SU-DHL-6 (cell line): ENCODE data around the gene BTG1.

ENCODE experiments used
- H2AFZ ChIP-seq: fragments of 200-600 bp; sonication (generic); 2 replicates; pipeline ENCODE4 v1.6.1; 2014; ENCODE audit warnings: low read depth, mild to moderate bottlenecking, moderate library complexity, mixed read lengths, antibody characterized with exemption, low read length; ENCODE audit not compliant: severe bottlenecking
- H3F3A ChIP-seq: fragments of 200-600 bp; shearing (Covaris generic); 2 replicates; pipeline ENCODE4 v1.6.0; 2016; ENCODE audit warnings: antibody characterized with exemption, mild to moderate bottlenecking; ENCODE audit not compliant: insufficient read depth
- H3K27ac ChIP-seq: fragments of 200-600 bp; sonication (generic); 2 replicates; pipeline ENCODE4 v1.5.1; 2016; ENCODE audit warnings: low read depth, mild to moderate bottlenecking, low read length, moderate library complexity, mixed read lengths
- H3K27me3 ChIP-seq: fragments of 200-600 bp; sonication (generic), shearing (Covaris generic); 2 replicates; pipeline ENCODE4 v1.6.0; 2014; ENCODE audit warnings: mild to moderate bottlenecking, low read length
- H3K36me3 ChIP-seq: fragments of 200-600 bp; sonication (generic); 2 replicates; pipeline ENCODE4 v1.6.1; 2014; ENCODE audit warnings: mild to moderate bottlenecking, low read length, mixed read lengths
- H3K4me2 ChIP-seq: fragments of 300-600, 200-600 bp; shearing (Covaris generic), sonication (generic); 2 replicates; pipeline ENCODE4 v1.6.0; 2014; ENCODE audit warnings: low read length, low read depth, mild to moderate bottlenecking; ENCODE audit not compliant: poor library complexity, severe bottlenecking
- H3K4me3 ChIP-seq: fragments of 200-600 bp; sonication (generic); 2 replicates; pipeline ENCODE4 v1.5.1; 2014; ENCODE audit warnings: antibody characterized with exemption, low read length, mild to moderate bottlenecking, mixed read lengths; ENCODE audit not compliant: insufficient read depth, poor library complexity, severe bottlenecking
- H3K79me2 ChIP-seq: fragments of 200-600 bp; sonication (generic); 2 replicates; pipeline ENCODE4 v1.6.1; 2014; ENCODE audit warnings: mild to moderate bottlenecking, low read length, moderate library complexity; ENCODE audit not compliant: insufficient read depth
- H3K9ac ChIP-seq: fragments of 200-600 bp; sonication (generic); 2 replicates; pipeline ENCODE4 v1.7.0; 2014; ENCODE audit warnings: mild to moderate bottlenecking, low read length
- H3K9me2 ChIP-seq: fragments of 200-600 bp; sonication (generic); replicated peaks from 2 replicates; pipeline ENCODE4 v1.6.1; 2014; ENCODE audit warnings: low read length; ENCODE audit not compliant: insufficient read depth
- H3K9me3 ChIP-seq: fragments of 200-600 bp; sonication (generic); 2 replicates; pipeline ENCODE4 v1.6.1; 2014; ENCODE audit warnings: low read length, mixed read lengths; ENCODE audit not compliant: insufficient read depth
- H4K20me1 ChIP-seq: fragments of 200-600 bp; sonication (generic); 2 replicates; pipeline ENCODE4 v1.6.1; 2014; ENCODE audit warnings: low read depth, mild to moderate bottlenecking, antibody characterized with exemption, low read length, moderate library complexity, mixed read lengths
- EZH2phosphoT487 ChIP-seq: fragments of 200-600 bp; sonication (generic), shearing (Covaris generic); conservative IDR thresholded peaks from 2 replicates; pipeline ENCODE4 v1.6.1; 2018; ENCODE audit warnings: mild to moderate bottlenecking, antibody characterized with exemption, low read length, moderate library complexity, mixed read lengths
- TF ChIP-seq, protein P1 (sequence below): fragments of 200-600 bp; sonication (generic); IDR thresholded peaks from one replicate; pipeline ENCODE4 v1.5.1; 2017; ENCODE audit warnings: antibody characterized with exemption, mild to moderate bottlenecking, low read length, moderate library complexity; ENCODE audit not compliant: insufficient read depth, poor library complexity, severe bottlenecking

The BTG1 gene

DNA sequence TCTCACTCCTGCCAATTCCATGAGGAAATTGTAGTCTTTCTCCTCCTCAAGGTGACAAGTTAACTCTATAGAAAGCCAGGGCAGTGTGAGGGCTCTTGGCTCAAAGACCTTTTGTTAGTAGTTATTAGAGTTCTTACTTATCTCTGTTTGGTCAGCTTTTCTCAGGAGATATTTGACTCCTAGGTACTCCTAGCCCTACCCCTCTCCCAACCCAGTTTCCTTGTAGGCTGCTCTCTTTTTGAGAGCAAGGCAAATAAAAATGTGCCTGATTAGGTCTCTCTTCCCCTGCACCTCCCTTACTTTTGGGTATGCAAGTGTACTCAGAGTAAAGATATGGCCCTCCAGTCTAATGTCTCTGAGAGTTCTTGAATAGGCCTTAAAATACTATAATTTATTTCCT lies 23.8 kb downstream of the BTG1 start:
- Histone ChIP-seq H3K27me3 (no peaks in the 10 kb centered on the region), H3K9me3 (no peaks in the 10 kb centered on the region), H3K4me2 (no peak overlapping the region), H3F3A (no peaks in the 10 kb centered on the region), H3K4me3 (no peak overlapping the region), H2AFZ (no peak overlapping the region), H3K9me2 (no peaks in the 10 kb centered on the region), H4K20me1 (0 out of 2 replicates have a peak, but pooled peaks cover 3% of the 10 kb centered on the region), H3K79me2 (peaks cover 47% of the 10 kb centered on the region), H3K9ac (no peak overlapping the region), H3K27ac (no peak overlapping the region), H3K36me3 (0 out of 2 replicates have a peak, but pooled peaks cover 4% of the 10 kb centered on the region)
- TF ChIP-seq, protein P1, sequence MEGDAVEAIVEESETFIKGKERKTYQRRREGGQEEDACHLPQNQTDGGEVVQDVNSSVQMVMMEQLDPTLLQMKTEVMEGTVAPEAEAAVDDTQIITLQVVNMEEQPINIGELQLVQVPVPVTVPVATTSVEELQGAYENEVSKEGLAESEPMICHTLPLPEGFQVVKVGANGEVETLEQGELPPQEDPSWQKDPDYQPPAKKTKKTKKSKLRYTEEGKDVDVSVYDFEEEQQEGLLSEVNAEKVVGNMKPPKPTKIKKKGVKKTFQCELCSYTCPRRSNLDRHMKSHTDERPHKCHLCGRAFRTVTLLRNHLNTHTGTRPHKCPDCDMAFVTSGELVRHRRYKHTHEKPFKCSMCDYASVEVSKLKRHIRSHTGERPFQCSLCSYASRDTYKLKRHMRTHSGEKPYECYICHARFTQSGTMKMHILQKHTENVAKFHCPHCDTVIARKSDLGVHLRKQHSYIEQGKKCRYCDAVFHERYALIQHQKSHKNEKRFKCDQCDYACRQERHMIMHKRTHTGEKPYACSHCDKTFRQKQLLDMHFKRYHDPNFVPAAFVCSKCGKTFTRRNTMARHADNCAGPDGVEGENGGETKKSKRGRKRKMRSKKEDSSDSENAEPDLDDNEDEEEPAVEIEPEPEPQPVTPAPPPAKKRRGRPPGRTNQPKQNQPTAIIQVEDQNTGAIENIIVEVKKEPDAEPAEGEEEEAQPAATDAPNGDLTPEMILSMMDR: no peak
- TF ChIP-seq EZH2phosphoT487: no peak

DNA sequence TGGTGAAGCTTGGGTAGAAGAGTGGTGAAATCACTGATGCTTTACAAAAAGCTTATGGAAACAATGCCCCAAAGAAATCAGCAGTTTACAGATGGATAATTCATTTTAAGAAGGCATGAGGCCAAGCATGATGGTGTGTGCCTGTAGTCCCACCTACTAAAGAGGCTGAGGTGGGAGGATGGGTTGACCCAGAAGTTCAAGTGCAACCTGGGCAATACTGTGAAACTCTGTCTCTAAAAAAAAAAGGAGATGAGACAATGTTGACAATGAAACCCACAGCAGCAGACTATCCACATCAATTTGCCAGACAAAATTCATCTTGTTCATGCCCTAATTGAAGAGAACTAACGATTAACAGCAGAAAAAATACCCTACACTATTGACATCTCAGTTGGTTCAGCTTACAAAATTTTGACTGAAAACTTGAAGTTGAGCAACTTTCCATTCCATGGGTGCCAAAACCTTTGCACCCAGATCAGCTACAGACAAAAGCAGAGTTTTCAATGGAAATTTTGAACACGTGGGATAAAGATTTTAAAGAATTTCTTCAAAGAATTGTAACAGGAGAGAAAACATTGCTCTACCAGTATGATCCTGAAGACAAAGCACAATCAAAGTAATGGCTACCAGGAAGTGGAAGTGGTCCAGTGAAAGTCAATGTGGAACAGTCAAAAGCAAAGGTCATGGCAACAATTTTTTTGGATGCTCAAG lies 26.7 kb downstream of the BTG1 start:
- Histone ChIP-seq H3K9me3 (no peaks in the 10 kb centered on the region), H3K79me2 (peaks cover 22% of the 10 kb centered on the region; the same call in 1 of the 2 replicates), H3K4me3 (no peak overlapping the region), H3K36me3 (0 out of 2 replicates have a peak, but pooled peaks cover 4% of the 10 kb centered on the region), H3K27me3 (no peaks in the 10 kb centered on the region), H3K4me2 (no peak overlapping the region), H3F3A (no peaks in the 10 kb centered on the region), H4K20me1 (0 out of 2 replicates have a peak, but pooled peaks cover 3% of the 10 kb centered on the region), H2AFZ (no peak overlapping the region), H3K9me2 (no peaks in the 10 kb centered on the region), H3K27ac (no peak overlapping the region), H3K9ac (no peak overlapping the region)
- TF ChIP-seq, protein P1: no peak
- no peak for TF ChIP-seq EZH2phosphoT487

DNA sequence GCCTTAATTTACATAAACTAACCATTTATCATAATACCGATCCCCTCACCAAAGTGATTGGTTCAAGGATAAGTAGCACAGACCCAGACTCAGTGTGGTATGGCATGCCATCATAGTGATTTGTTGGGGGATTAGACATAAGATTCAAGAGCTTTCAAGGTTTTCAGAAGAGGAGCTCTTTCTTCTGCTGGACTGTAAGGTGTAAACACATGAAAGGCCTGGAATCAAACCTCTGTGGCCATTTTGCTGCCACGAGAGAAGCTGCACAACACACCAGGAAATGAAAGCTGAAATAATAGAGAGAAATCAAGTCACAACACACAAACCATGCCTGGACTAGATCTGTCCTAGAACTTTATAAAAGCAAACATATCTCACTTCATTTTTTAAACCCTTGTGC lies 30.8 kb downstream of the BTG1 start:
- H3K9me2 ChIP-seq: no peaks in the 10 kb centered on the region
- H3K4me2 ChIP-seq: no peak overlapping the region
- no peaks in the 10 kb centered on the region for H3K9me3 ChIP-seq
- TF ChIP-seq, protein P1: no peak
- TF ChIP-seq EZH2phosphoT487: no peak
- H3K9ac ChIP-seq: no peak overlapping the region
- no peaks in the 10 kb centered on the region for H3K27me3 ChIP-seq
- H3K27ac ChIP-seq: no peak overlapping the region
- no peaks in the 10 kb centered on the region for H3K36me3 ChIP-seq
- H4K20me1 ChIP-seq: 0 out of 2 replicates have a peak, but pooled peaks cover 3% of the 10 kb centered on the region
- H3F3A ChIP-seq: no peaks in the 10 kb centered on the region
- H3K4me3 ChIP-seq: no peak overlapping the region
- no peaks in the 10 kb centered on the region; the same call in 1 of the 2 replicates for H3K79me2 ChIP-seq
- no peak overlapping the region for H2AFZ ChIP-seq
